K562 (cell line): ENCODE data around the gene HNRNPA3. TPM values are rescaled to one million over a fixed set of nuclear protein-coding genes. Genes with fewer than 3 reads are reported as not detected.

Experiments used
- ATAC-seq: fragments of 200-7000 bp; cut with Tn5 transposase; 3 replicates; pipeline ENCODE4 v1.9.1; 2020; ENCODE audit warnings: moderate library complexity
- BruUV-seq: library from RNA; stranded (reverse); fragments of 400-500 nt; replicated peaks from 2 replicates; lab custom pipeline; 2021; lab: Mats Ljungman, UMichigan
- CTCF ChIA-PET: fragments of 300-600 bp; formaldehyde crosslinking; extraction: SDS; loops from one replicate; lab custom pipeline; 2021; ENCODE audit warnings: low intra/inter-chr PET ratio; lab: Yijun Ruan, JAX
- POLR2A ChIA-PET: fragments of 300-600, 350-650 bp; sonication (Branson Sonifier 250); formaldehyde crosslinking; extraction: SDS; loops from one replicate; lab custom pipeline; 2021; ENCODE audit warnings: antibody characterized with exemption, inconsistent platforms; lab: Yijun Ruan, JAX
- DNase-seq, 4 experiments: peaks; one replicate each; pipeline versions ENCODE4 v3.0.0 to v3.0.0-alpha.2; 2011 to 2018; ENCODE audit warnings: low spot score in 3 of 4, mixed read lengths in 3 of 4; ENCODE audit errors: extremely low read depth in 1 of 4
- FAIRE-seq: peaks from 2 replicates; lab custom pipeline; 2011; peaks lifted over from hg19 to GRCh38; lab: Jason Lieb, UNC
- H2AFZ ChIP-seq: 2 replicates; pipeline ENCODE4 v1.6.0; 2011; ENCODE audit warnings: low read depth, low read length, control low read depth, inconsistent platforms
- H3K27ac ChIP-seq: fragments of 200-600 bp; 3 replicates; pipeline ENCODE4 v1.8.0; 2011; ENCODE audit warnings: low read depth, mild to moderate bottlenecking, control low read depth, inconsistent platforms, low read length, moderate library complexity, mixed read lengths; ENCODE audit errors: extremely low read depth
- H3K27me3 ChIP-seq, 2 experiments: fragments of 300-600 bp in 1 of 2; 2 replicates in 1 of 2; 3 replicates in 1 of 2; pipeline versions ENCODE4 v1.6.0 to v1.8.0; 2011; ENCODE audit warnings: inconsistent platforms in 2 of 2, low read length in 2 of 2, mild to moderate bottlenecking in 1 of 2, mixed read lengths in 1 of 2, moderate library complexity in 1 of 2; ENCODE audit not compliant: control insufficient read depth in 2 of 2, insufficient read depth in 2 of 2
- H3K36me3 ChIP-seq: fragments of 300-600 bp; 3 replicates; pipeline ENCODE4 v1.8.0; 2011; ENCODE audit warnings: mild to moderate bottlenecking, low read length, inconsistent platforms; ENCODE audit not compliant: control insufficient read depth, insufficient read depth
- H3K4me1 ChIP-seq, 2 experiments: fragments of 200-600 bp in 1 of 2; replicated peaks in 1 of 2; 2 replicates in 1 of 2; 3 replicates in 1 of 2; pipeline versions ENCODE4 v1.5.1 to v1.8.0; 2011; ENCODE audit warnings: inconsistent platforms in 2 of 2, low read length in 2 of 2, mild to moderate bottlenecking in 1 of 2, mixed read lengths in 1 of 2, moderate library complexity in 1 of 2; ENCODE audit not compliant: control insufficient read depth in 2 of 2, insufficient read depth in 2 of 2
- H3K4me2 ChIP-seq: 2 replicates; pipeline ENCODE4 v1.6.1; 2011; ENCODE audit warnings: low read length, control low read depth, inconsistent platforms, mixed read lengths; ENCODE audit not compliant: insufficient read depth
- H3K4me3 ChIP-seq: fragments of 200-600 bp; sonication (generic), shearing (Covaris generic); 2 replicates; pipeline ENCODE4 v1.5.1; 2016; ENCODE audit warnings: control low read depth, inconsistent platforms
- H3K79me2 ChIP-seq: fragments of 200-600 bp; 3 replicates; pipeline ENCODE4 v1.8.0; 2011; ENCODE audit warnings: low read length, inconsistent platforms; ENCODE audit not compliant: control insufficient read depth, insufficient read depth
- H3K9ac ChIP-seq, 2 experiments: 2 replicates each; pipeline versions ENCODE4 v1.6.0 to v1.6.1; 2011; ENCODE audit warnings: low read depth in 2 of 2, low read length in 2 of 2, control low read depth in 1 of 2, inconsistent platforms in 1 of 2, mild to moderate bottlenecking in 1 of 2, mixed read lengths in 1 of 2; ENCODE audit not compliant: insufficient read depth in 1 of 2
- H3K9me1 ChIP-seq: one replicate; pipeline ENCODE4 v1.6.0; 2011; ENCODE audit warnings: inconsistent platforms, mild to moderate bottlenecking, low read length, moderate library complexity; ENCODE audit not compliant: control insufficient read depth, insufficient read depth
- H3K9me3 ChIP-seq: replicated peaks from 2 replicates; pipeline ENCODE4 v1.5.1; 2011; ENCODE audit warnings: low read depth, low read length, inconsistent platforms; ENCODE audit not compliant: control insufficient read depth, insufficient read depth
- H4K20me1 ChIP-seq: replicated peaks from 2 replicates; pipeline ENCODE4 v1.6.1; 2011; ENCODE audit warnings: low read length, inconsistent platforms, mixed read lengths; ENCODE audit not compliant: control insufficient read depth, insufficient read depth
- ARNT ChIP-seq, 2 experiments: fragments of 450-650 bp; IDR thresholded peaks; 2 replicates each; pipeline ENCODE4 v1.6.1; 2016; ENCODE audit warnings: mild to moderate bottlenecking in 1 of 2
- CEBPB ChIP-seq: fragments of 450-650 bp; IDR thresholded peaks from 2 replicates; pipeline ENCODE4 v1.6.1; 2016; ENCODE audit warnings: missing genetic modification characterization, missing compliant biosample characterization
- COPS2 ChIP-seq: fragments of 450-650 bp; conservative IDR thresholded peaks from 2 replicates; pipeline ENCODE4 v1.6.1; 2016; ENCODE audit warnings: mild to moderate bottlenecking, moderate library complexity
- ELF2 ChIP-seq: fragments of 250-450 bp; sonication (Bioruptor Pico); IDR thresholded peaks from 2 replicates; pipeline ENCODE4 v1.5.0; 2021; ENCODE audit warnings: mild to moderate bottlenecking
- FOXJ2 ChIP-seq: fragments of 200-800 bp; sonication (Bioruptor generic); IDR thresholded peaks from 2 replicates; pipeline ENCODE4 v1.6.1; 2016; ENCODE audit warnings: missing genetic modification characterization, missing compliant biosample characterization
- HNRNPH1 ChIP-seq: fragments of 200-400 bp; formaldehyde crosslinking; optimal IDR thresholded peaks from 2 replicates; pipeline ENCODE3; 2017; ENCODE audit warnings: low read depth, mild to moderate bottlenecking, low read length, moderate library complexity
- HNRNPUL1 ChIP-seq: fragments of 200-400 bp; formaldehyde crosslinking; IDR thresholded peaks from 2 replicates; pipeline ENCODE4 v1.6.1; 2017; ENCODE audit warnings: low read length
- IRF1 ChIP-seq: sonication (generic); formaldehyde crosslinking; IDR thresholded peaks from 2 replicates; pipeline ENCODE4 v1.8.0; 2022; ENCODE audit warnings: missing genetic modification reagents, mild to moderate bottlenecking, borderline replicate concordance
- KAT7 ChIP-seq: sonication (generic); formaldehyde crosslinking; IDR thresholded peaks from 2 replicates; pipeline ENCODE4 v1.8.0; 2022; ENCODE audit warnings: missing genetic modification reagents, mild to moderate bottlenecking, borderline replicate concordance
- KDM1A ChIP-seq, 2 experiments: fragments of 450-650 bp; IDR thresholded peaks; 2 replicates each; pipeline ENCODE4 v1.6.1; 2016; ENCODE audit warnings: mild to moderate bottlenecking in 2 of 2
- MTA2 ChIP-seq: fragments of 450-650 bp; IDR thresholded peaks from 2 replicates; pipeline ENCODE4 v1.6.1; 2016; ENCODE audit warnings: low read depth
- MXD1 ChIP-seq: fragments of 250-450 bp; sonication (Bioruptor Pico); IDR thresholded peaks from 2 replicates; pipeline ENCODE4 v1.8.0; 2021; ENCODE audit warnings: borderline replicate concordance, mild to moderate bottlenecking, moderate library complexity; ENCODE audit not compliant: poor library complexity, severe bottlenecking
- RERE ChIP-seq: sonication (generic); formaldehyde crosslinking; IDR thresholded peaks from 2 replicates; pipeline ENCODE4 v1.8.0; 2023; ENCODE audit warnings: missing genetic modification reagents, mild to moderate bottlenecking, borderline replicate concordance
- XRCC5 ChIP-seq: fragments of 200-400 bp; formaldehyde crosslinking; IDR thresholded peaks from 2 replicates; pipeline ENCODE4 v1.6.1; 2017; ENCODE audit warnings: low read depth, mild to moderate bottlenecking, low read length
- ZNF263 ChIP-seq: sonication (generic); formaldehyde crosslinking; IDR thresholded peaks from 2 replicates; pipeline ENCODE4 v1.8.0; 2022; ENCODE audit warnings: mild to moderate bottlenecking, missing genetic modification reagents, borderline replicate concordance
- WGBS: fragments of 100-300 bp; shearing (Covaris generic); methylation state at CpG from one replicate; pipeline ENCODE4 v1.1.6; 2016; ENCODE audit warnings: low coverage, mixed read lengths; ENCODE audit not compliant: insufficient coverage; ENCODE audit errors: missing lambda C conversion rate; 5-methylcytosine and 5-hydroxymethylcytosine counted together
- in situ Hi-C: fragments of 300-500 bp; cut with MboI; formaldehyde crosslinking; loops from 4 replicates; pipeline ENCODE4 v1.15.0; 2018; ENCODE audit warnings: inconsistent platforms, mixed read lengths
- intact Hi-C: fragments of 100-400 bp; cut with micrococcal nuclease; formaldehyde crosslinking; loops from 2 replicates; pipeline ENCODE4 v1.14.2; 2022
- polyA plus RNA-seq, 8 experiments: library from polyadenylated mRNA; depleted of rRNA in 4 of 8; stranded (reverse) in 5 of 8; unstranded in 3 of 8; fragments of >200 nt; fragmentation: Nextera tagmentation in 2 of 8; fragmentation: Illumina TruSeq in 1 of 8; extraction: Ambion mirVana in 2 of 8; extraction: Trizol in 1 of 8; gene quantifications; 2 replicates each; pipeline versions ENCODE4 v1.2.1 to v1.2.3, GENCODE V29; 2011 to 2014; ENCODE audit warnings: inconsistent platforms in 1 of 8, missing spikeins in 1 of 8
- total RNA-seq, 7 experiments: library from RNA; depleted of rRNA in 6 of 7; stranded (reverse); fragments of >200 nt in 6 of 7; fragmentation: Illumina TruSeq in 2 of 7; extraction: Trizol in 2 of 7; gene quantifications; 2 replicates each; pipeline versions ENCODE4 v1.2.1 to v1.2.3, GENCODE V29; 2011 to 2021; ENCODE audit warnings: low replicate concordance in 1 of 7

Gene HNRNPA3
- total and polyA plus RNA-seq, 9 of the 15 experiments (the other 6 are each of a cell fraction or from before 2014, with no cell fraction given): 72.8 to 428 (median 192) TPM

- Histone ChIP-seq H3K4me3 (no peak overlapping the region), H4K20me1 (no peaks in the 10 kb centered on the region), H2AFZ (no peak overlapping the region), H3K4me1 (peaks cover 11 to 12% of the 10 kb centered on the region in 2 experiments; a peak in 4 of 5 replicates), H3K9me1 (no peaks in the 10 kb centered on the region), H3K27me3 (no peaks in the 10 kb centered on the region), H3K9me3 (no peaks in the 10 kb centered on the region), H3K9ac (no peak overlapping the region), H3K27ac (no peak overlapping the region), H3K4me2 (no peak overlapping the region), H3K79me2 (no peaks in the 10 kb centered on the region), H3K36me3 (no peaks in the 10 kb centered on the region)
- in situ Hi-C loops (no loop called here), intact Hi-C loops (no loop called here)
- TF ChIP-seq CEBPB (tag) (no peak), FOXJ2 (no peak), IRF1 (no peak), MTA2 (no peak), ARNT (IDR thresholded peaks at IDR 0.05) (no peak), KDM1A (IDR thresholded peaks at IDR 0.05) (no peak), MXD1 (CRISPR knock-in tag) (no peak), RERE (CRISPR knock-in tag) (no peak), HNRNPH1 (no peak), ELF2 (CRISPR knock-in tag) (no peak), HNRNPUL1 (no peak), XRCC5 (no peak), KAT7 (CRISPR knock-in tag) (no peak), COPS2 (no peak), ZNF263 (CRISPR knock-in tag) (no peak)
- ATAC-seq (no peak), FAIRE-seq (no peak), DNase-seq (no peak)
- BruUV-seq: no TSS peak
- CTCF ChIA-PET: interaction anchor here (0.6 kb wide), 1 partner anchor 138 kb away, joined by 7 read pairs; no protein-coding TSS in a partner anchor
- POLR2A ChIA-PET: interaction anchor here (0.6 to 12.9 kb wide), 4 partner anchors 11 to 16 kb away, joined by 3 to 199 read pairs (median 4); no protein-coding TSS in a partner anchor
- WGBS: 83% methylated on average over 4 of the region's 4 CpGs
These were observed 57.9 kb downstream of the HNRNPA3 start for GRCh38 chr2:177270531-177270930.
